H1 (cell line): ENCODE data around the gene CELA1. TPM values are rescaled to one million over a fixed set of nuclear protein-coding genes. Genes with fewer than 3 reads are reported as not detected.

ENCODE experiments used
- CHD7 ChIP-seq: fragments of 300-600 bp; sonication (generic); IDR thresholded peaks from 2 replicates; pipeline ENCODE4 v1.7.1; 2012; ENCODE audit warnings: low read length, moderate library complexity, mild to moderate bottlenecking, inconsistent platforms; ENCODE audit not compliant: insufficient replicate concordance
- HDAC2 ChIP-seq, 2 experiments: fragments of 300-600 bp in 1 of 2; sonication (generic) in 1 of 2; IDR thresholded peaks; 2 replicates each; pipeline ENCODE4 v1.6.1; 2011 to 2012; ENCODE audit warnings: low read depth in 2 of 2, low read length in 2 of 2, mild to moderate bottlenecking in 2 of 2, moderate library complexity in 2 of 2, borderline replicate concordance in 1 of 2, inconsistent platforms in 1 of 2
- KDM4A ChIP-seq: IDR thresholded peaks from one replicate; pipeline ENCODE4 v1.7.1; 2012; ENCODE audit warnings: low read depth, mild to moderate bottlenecking, moderate library complexity, low read length, inconsistent platforms; ENCODE audit not compliant: severe bottlenecking
- MAX ChIP-seq: IDR thresholded peaks from 2 replicates; pipeline ENCODE4 v1.6.1; 2012; ENCODE audit warnings: inconsistent platforms
- PHF8 ChIP-seq: fragments of 200-600 bp; sonication (generic); conservative IDR thresholded peaks from 2 replicates; pipeline ENCODE4 v1.7.1; 2012; ENCODE audit warnings: low read depth, mild to moderate bottlenecking, inconsistent platforms, low read length, moderate library complexity
- RBBP5 ChIP-seq: IDR thresholded peaks from 2 replicates; pipeline ENCODE4 v1.7.1; 2012; ENCODE audit warnings: low read depth, mild to moderate bottlenecking, inconsistent platforms, low read length, moderate library complexity, borderline replicate concordance
- SAP30 ChIP-seq: fragments of 300-600 bp; sonication (generic); IDR thresholded peaks from 2 replicates; pipeline ENCODE4 v1.7.1; 2012; ENCODE audit warnings: low read length, moderate library complexity, mild to moderate bottlenecking, inconsistent platforms; ENCODE audit not compliant: insufficient read depth, insufficient replicate concordance
- SP4 ChIP-seq: IDR thresholded peaks from 2 replicates; pipeline ENCODE4 v1.6.1; 2012; ENCODE audit warnings: low read length, inconsistent platforms
- TEAD4 ChIP-seq: IDR thresholded peaks from 2 replicates; pipeline ENCODE4 v1.6.1; 2012; ENCODE audit warnings: low read depth, low read length, inconsistent platforms, mixed read lengths
- polyA plus RNA-seq, 7 experiments: library from polyadenylated mRNA; depleted of rRNA in 3 of 7; stranded (reverse) in 5 of 7; unstranded in 2 of 7; fragments of >200 nt in 5 of 7; fragments of 200-250 nt in 2 of 7; gene quantifications; 1 replicate in 5 of 7; 2 replicates in 1 of 7; 4 replicates in 1 of 7; pipeline versions ENCODE4 v1.2.1 to v1.2.3, GENCODE V29; 2011 to 2013; ENCODE audit warnings: missing spikeins in 2 of 7, mixed read lengths in 2 of 7
- total RNA-seq: library from RNA; stranded (reverse); fragmentation: NEBNext Ultra II Directional; extraction: Animal tissue kit (Norgen Biotek cat#: 25700); gene quantifications from 2 replicates; pipeline ENCODE4 v1.2.1, GENCODE V29; 2021

CELA1 gene
- total and polyA plus RNA-seq, 2 of the 8 experiments (the other 6 are each of a cell fraction or from before 2014, with no cell fraction given) = 0.09 TPM; not detected in 1

DNA sequence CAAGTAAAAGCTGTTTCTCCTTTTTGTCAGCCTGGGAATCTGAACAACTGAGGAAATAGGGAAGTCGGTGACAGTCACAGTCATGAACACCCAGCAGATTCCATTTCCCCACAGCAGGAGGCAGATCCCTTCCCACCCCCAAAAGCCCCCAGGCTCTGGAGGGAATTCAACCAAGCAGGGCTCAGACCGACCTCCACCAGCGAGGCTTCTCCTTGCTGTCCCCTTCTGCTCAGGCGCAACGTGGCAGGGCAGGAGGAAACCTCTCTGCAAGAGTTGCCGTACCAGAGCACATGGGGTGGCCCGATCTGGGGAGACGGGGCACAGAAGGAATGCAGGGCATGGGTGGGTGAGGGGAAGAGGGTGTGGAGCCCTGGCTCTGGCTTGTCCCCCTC, 44.4 kb upstream of the CELA1 start (continued):
- TF ChIP-seq CHD7 = no peak
- 0 out of 4 replicates have a peak, but pooled peaks of 1 of the 2 experiments have one; percentile 30 for TF ChIP-seq HDAC2 (IDR thresholded peaks at IDR 0.05; ENCODE audit: borderline replicate concordance in 1 of 2, low read depth in 2 of 2, low read length in 2 of 2)
- 0 out of 2 replicates have a peak, but pooled peaks have one; percentile 22 for TF ChIP-seq PHF8
- TF ChIP-seq SAP30 = peak; percentile 38
- 0 out of 2 replicates have a peak, but pooled peaks have one; percentile 5 for TF ChIP-seq RBBP5
- TF ChIP-seq SP4 = no peak
- TF ChIP-seq TEAD4 = 0 out of 2 replicates have a peak, but pooled peaks have one; percentile 37
- peak; percentile 11 for TF ChIP-seq KDM4A
- peak; percentile 83 for TF ChIP-seq MAX
- TF ChIP-seq, all 59 proteins: peak for 7
